RPMI7951 (cell line): ENCODE measurements around the gene SMAD3. TPM values are rescaled to one million over a fixed set of nuclear protein-coding genes. Genes with fewer than 3 reads are reported as not detected.

ENCODE experiments used
- DNase-seq: peaks from one replicate; pipeline ENCODE4 v3.0.0-alpha.2; 2012; ENCODE audit warnings: low read depth
- total RNA-seq: library from RNA; depleted of rRNA; stranded (reverse); fragments of >200 nt; shearing (Covaris generic); gene quantifications from 2 replicates; pipeline ENCODE4 v1.2.3, GENCODE V29; 2014

The SMAD3 gene
- total RNA-seq, 1 experiment from 2014 or later: 19.7 TPM

DNA sequence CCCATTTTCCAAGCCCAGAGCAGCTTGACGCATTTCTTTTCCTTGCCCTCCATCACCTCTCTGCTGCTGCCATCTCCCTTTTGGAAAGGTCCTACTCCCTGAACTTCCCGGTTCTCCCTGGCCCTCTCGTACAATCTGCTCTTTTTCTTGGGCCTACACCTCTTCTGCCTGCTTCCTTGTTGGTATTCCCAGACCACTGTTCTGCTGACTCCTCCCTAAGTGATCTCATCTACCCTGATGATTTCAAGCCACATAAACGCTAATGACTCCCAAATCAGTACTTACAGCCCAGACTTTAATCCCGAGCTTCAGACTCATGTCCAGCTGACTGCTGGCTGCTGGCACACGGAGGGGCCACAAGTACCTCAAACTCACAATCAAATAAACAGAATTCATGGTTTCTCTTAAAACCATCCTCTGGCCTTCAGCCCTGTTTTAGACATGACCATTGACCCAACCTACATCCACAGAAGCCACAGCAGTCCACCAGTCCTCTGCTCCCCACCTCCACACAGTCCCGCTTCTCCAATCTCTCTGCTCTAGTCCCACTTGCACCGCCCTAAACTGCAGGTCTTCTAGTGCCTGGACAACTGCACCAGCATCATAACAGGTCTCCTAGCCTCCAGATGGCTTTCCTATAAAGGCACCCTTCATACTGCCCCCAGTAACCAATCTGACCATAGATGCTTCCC is 131.4 kb downstream of the SMAD3 start:
- peak; percentile 72 for DNase-seq

DNA sequence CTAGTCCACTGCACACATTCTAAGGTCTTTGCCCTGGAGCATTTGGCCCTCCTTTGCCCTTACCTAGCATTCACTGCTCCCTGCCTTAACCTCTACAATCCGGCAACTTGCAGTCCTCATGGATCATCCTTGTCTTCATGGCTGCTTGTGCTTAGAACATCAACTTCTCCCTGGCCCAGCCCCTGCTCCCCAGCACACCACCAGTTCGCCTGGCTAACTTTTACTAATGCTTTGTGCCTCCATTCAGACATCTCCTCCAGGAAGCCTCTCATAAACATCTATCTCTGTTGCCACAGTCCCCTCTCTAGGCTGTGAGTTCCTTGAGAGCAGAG is 131.9 kb downstream of the SMAD3 start:
- no peak for DNase-seq

DNA sequence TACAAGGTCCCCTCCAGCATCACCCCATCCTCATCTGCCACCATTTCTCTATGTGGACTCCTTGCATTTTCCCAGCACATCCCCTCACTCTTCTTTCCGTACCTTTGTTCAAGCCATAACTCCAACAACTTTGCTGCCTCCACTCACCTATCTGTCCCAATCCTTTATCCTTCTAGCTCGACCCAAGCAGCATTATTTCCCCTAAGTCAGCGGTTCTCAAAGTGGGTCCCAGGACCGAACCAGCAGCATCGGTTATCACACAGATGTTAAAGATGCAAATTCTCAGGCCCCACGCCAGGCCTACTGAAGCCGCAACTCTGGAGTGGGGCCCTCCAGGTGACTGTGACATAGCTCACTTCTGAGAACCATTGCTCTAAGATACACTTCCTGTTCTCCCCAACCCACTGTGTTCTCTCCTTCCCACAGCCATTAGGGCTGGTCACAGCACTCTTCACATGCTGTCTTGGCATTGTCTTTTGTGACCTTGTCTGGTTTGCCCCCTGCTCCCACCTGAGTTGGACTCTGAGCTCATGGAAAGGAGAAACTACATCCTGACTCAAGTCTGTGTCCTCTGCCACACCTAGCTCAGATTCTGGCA is 132.9 kb downstream of the SMAD3 start:
- no peak for DNase-seq

DNA sequence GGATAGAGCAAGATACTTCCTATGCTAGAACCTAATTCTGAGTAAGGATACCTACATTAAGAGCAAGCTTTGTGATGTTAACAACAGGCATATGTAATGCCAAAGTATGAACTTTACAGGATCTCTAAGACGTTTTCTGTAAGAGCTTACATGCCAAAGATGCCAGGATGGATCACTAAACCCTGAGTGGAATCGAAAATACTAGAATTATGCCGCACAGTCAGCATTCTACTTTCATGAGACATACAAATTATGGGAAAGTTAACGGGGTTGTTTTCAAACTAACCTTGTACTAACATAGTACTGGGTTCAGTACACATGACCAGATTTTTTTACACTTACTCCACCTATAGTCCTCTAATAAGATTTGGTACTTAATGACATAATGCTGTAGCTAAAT is 134.0 kb downstream of the SMAD3 start:
- no peak for DNase-seq

DNA sequence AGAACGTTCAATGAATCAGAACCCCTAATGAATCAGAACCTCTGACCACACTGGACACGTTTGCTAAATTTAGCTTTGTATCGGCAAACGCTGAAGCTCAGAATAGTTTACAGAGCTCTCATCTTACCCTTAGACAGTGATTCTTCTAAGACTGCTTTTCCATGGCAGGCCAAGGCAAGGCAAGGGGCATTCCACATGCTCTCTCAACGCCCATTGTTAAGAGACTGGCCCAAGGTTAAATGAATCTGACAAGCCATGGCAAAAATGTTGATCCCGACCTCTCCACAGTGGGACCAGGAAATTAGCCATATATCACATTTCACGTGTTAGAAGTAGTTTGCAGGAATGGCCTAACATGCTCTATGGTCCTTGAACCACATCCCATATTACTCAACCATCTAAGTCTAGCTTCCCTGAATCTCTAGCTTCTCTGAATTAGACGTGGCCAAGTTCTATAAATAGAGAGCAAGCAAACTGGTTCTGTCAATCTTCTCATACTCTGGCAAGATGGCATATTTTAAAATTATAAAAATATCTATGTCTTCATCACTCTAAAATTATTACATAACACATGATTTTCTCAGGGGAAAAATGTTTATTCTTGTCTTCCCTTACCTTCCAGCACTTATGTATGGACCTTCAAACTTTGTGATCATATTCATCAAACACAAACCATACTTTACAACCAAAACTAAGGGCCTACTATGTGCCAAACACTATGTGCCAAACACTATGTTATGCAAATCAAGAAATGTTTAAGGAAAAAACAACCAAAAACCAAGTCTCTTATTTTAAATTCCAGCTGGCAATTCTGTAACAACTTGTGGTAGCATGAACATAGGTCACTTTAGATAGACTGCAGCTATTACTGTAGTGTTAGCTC is 134.7 kb downstream of the SMAD3 start:
- DNase-seq: peak; percentile 76

DNA sequence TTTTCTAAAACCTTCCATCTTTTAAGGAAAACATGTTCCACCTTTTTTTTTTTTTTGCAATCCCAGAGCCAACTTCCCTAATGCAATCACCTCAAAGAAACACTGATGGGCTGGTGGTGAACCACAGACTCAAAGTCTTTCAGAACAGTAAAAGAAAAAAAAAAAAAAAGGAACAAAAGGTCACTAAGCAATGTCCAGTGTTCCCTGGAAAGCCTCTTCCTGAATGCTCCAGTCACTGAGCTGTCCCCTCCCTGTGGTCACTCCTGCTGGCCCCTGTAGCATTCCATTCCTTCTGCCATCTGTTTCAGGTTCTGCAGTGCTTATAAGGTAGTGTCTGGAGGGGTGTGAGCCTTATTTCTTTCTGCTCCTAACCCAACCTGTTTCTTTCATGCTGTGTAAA is 135.7 kb downstream of the SMAD3 start:
- DNase-seq: peak; percentile 86

DNA sequence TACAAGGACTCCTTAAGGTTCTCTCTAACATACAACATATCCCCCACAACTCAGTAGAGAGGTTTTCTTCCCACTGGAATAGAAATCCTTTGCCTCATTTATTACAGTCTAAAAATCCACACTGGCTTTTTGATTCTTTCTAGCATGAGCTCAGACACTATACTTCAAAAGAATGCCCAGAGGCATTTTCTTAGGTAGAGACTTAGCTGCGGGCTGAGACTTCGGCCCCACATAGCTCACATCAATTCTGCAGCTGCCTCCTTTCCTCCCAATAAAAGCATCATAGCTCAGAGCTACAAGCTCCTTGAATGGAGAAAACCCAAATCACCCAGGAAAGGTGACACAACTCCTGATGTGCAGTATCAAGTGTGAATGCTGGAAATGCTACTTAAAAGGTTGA is 136.7 kb downstream of the SMAD3 start:
- DNase-seq: no peak

DNA sequence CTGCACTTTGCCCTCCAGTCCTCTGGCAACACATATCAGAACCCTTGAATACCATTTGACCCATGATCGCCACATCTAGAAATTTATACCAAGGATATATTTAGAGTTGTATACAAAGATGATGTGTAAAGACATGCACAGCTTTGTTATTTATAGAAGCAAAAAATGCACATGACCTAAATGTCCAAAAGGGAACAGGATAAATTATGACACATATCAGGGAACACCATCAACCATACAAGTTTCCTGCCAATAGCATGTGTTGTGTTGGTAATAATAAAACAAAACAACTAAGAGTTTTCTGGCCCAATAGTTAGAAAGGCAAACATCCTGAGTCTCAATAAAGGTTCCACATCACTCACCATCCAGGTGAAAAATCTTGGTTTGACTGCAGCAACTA is 137.6 kb downstream of the SMAD3 start:
- no peak for DNase-seq

DNA sequence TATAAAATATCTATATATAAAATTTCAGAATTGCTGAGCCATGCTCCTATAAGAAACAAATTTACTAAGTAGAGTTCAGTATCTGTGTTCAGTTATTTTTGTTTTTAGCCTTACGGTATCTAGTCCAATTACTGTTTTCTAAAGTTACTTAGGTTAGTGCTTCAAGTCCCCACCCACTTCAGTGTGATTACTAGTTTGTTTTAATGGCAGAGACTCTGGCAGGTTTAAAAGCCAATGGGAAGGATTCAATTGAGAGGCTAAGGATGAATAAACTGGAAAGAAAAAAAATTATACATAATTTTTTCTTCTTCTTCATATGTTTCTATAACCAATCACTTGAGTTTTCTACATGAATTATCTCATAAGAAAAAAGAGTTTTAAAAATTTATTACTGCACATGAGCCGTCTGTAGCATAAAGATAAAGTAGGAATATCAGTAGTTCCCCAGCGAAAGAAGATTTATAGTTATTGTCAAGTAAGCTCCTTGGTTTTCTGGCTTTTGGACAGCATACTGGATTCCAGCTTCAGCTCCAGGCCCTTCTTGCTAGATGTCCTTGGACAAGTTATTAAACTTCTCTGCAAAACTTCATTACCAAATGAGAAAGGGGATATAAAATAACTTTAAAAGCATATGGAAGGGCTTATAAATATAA is 142.3 kb downstream of the SMAD3 start:
- DNase-seq: no peak

DNA sequence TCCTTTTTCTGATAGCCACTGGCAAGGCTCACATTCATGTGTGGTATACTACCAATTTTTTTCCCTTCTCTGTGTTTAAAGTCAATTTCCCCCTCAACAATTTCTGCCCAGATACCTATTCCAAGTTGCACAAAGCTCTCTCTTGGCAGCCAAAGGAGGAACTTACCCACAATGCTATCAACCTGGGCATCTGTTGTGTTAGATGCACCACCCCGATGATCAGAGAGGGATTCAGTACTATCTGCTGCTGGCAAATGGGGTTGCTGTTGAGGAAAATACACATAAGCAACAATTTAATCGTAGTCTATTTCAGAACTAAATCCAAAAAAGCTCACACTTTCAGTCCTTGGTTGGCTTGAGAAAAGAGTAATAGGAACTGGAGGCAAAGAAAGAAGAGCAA is 143.0 kb downstream of the SMAD3 start:
- no peak for DNase-seq

DNA sequence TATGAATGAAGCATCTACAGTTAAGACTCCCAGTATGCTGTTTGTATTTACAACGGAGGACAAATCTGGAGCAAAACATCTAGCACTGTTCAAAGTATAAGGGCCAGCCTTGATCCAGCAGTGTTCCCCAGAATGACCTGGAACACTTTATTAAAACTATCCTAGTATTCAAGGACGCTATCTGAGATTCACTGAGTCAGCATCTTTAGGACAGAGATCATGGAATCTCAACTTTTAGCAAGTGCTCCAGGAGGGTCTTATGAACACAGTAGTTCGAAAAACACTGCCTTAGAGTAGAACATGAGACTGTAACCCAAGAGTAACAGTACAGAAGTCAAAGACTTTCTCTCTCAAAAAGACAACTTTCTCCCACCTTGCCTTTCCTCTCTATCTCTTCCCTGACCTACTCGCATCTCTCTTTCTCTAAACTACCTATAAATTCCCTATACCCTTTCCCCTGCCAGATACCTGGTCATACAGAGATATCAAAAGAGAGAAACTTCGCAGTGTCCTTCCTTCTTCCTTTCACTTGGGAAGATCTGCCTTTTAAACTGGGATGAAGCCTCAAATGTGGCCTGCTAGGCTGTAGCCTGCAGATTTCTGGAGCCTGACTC is 145.3 kb downstream of the SMAD3 start:
- DNase-seq: no peak

DNA sequence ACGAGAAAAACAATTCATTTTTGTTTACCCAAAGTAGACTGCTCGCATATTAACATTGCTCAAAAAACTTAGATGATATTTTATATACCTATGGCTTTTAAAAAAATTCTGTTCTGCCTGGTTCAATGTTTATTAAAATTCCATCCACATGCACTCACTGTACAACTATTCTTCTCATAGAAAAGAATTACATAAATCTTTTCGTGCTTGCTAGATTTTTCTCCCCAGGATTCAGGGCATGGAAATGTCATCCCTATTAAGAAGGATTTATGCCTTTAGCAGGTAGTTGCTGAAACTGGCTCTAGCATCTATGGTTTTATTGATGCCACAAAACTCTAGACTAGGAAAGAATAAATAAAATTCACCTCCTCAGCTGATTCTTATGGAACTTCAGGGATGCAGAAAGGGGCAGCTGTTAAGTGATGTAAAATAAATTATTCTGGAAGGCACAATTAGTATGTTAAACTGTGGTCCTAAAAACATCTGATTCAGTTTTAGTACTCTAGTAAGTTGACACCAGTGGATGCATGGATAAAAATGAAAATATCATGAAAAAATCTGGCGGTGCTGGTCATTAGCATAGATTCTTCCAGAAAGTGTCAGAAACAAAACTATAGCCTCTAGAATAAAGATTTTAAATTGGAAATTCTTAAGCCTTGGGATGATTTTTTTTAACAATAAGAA is 147.4 kb downstream of the SMAD3 start:
- DNase-seq: no peak

DNA sequence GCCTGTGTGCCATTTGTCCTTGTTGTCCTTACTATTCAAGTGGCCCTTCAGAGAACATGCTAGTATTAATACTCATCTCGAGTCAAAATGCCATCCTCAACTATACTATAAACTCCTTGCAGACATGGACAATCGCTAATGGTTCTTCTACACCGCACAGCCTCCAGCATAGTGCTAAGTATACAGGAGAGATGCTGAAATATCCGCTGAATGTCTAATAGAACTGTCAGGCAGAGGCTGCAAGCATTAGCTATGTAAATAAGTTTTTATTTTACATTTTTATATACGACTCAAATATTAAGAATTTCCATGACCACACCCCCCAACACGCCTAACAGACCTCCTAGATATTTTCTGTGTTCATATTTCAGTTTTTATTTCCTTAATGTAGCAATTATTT is 149.7 kb downstream of the SMAD3 start:
- DNase-seq: no peak

DNA sequence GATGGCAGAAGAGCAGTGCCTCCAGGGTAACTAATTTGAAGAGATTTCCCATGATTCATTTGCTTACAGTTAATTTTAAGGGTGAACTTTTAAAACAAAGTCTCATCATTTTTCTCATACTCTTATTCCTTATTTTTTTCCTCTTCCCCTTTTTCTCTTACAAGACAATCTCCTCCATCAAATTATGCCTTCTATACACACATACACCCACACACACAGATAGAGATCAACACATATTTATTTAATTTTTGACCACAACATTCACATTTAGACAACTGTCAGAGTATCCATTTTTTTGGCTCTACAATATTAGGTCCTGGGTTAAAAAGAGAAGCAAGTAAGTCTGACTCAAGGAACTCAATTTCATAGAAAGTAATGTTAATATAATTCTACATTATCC is 151.5 kb downstream of the SMAD3 start:
- DNase-seq: no peak

DNA sequence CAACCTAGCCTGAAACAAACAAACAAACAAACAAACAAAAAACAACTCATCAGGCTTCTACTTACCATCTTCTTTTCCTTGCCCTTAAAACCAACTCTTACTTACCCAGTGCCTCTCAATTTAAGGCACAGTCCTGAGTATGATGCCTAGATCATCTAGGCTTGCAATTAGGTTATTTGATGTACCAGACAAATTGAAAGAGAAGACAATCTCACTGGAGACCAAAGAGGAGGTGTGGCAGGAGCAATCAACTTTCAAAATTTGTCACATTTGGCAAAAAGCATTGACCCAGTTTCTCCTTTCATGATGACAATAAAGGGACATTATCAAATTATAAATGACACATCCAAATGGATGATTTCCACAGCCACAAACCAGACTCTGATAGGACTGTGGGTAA is 153.0 kb downstream of the SMAD3 start:
- no peak for DNase-seq

DNA sequence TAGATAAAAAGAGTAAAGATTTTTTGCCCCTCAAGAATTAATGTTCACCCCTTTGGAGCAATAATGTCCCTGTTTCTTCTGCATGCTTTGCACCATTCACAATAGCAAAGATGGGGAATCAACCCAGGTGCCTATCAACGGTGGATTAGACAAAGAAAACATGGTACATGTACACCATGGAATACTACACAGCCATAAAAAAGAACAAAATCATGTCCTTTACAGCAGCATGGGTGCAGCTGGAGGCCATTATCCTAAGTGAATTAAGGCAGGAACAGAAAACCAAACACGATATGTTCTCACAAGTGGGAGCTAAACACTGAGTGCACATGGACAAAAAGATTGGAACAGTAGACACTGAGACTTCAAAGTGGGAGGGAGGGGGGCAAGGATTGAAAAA is 153.9 kb downstream of the SMAD3 start:
- no peak for DNase-seq

DNA sequence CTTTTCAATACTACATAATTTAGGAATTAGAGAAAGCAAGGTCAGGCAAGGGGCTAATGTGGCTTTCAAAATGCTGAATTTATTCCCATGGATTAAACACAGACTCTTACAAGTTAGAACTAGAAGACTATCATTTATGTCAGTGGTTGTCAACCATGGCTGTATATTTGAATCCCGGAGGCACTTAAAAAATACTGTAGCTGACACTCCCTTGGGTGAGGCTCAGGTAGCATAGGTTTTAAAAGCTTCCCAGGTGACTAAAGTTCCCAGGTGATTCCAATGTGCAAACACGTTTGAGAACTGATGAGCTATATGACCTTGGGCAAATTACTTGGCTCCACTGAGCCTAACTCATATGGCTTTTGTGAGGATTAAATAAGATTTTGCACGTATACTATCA is 159.5 kb downstream of the SMAD3 start:
- no peak for DNase-seq

DNA sequence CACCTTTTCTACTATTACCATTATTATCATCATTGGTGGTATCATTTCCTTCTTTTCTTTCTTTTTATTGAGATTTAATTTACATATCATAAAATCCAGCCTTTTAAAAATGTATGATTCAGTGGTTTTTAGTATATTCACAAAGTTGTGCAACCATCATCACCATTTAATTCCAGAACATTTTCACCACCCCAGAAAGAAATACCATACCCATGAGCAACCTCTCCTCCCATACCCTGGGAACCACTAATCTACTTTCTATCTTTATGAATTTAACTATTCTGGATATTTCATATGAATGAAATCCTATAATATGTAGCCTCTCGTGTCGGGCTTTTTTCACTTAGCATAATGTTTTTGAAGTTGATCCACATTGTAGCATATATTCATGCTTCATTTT is 159.9 kb downstream of the SMAD3 start:
- DNase-seq: no peak

DNA sequence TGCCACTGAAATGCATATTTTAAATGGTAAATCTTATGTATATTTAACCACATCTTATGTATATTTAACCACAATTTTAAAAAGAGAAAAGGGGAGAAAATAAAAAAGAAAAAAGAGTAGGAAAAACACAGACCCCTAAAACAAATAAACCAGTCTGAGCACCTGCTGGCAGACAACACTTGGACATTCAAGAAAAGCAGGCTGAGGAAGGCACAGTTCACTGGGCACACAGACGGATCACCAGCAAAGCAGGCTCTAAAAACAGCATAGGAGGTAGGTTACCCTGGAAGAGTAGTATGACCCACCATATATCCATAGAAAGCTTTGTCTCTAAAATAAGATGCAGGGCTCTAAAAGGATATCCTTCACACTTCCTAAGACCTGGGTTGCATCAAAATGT is 162.0 kb downstream of the SMAD3 start:
- no peak for DNase-seq

DNA sequence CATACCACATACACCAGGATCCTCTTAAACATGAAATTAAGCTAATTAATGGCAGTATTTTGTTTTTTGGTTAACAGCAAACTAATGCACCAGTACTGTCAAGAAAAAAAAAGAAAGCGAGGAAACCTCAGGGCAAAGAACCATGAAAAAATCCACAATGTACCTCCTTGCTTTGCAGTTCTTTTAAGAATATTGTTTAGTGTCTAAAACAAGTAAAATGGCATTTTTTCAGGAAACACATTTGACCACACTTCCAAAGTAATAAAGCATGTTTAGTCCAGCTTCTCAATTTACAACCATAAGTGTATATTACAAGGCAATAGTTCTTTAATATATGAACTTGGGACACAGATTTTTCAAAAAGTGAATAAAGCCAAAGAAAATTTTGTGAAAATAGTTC is 162.4 kb downstream of the SMAD3 start:
- no peak for DNase-seq

DNA sequence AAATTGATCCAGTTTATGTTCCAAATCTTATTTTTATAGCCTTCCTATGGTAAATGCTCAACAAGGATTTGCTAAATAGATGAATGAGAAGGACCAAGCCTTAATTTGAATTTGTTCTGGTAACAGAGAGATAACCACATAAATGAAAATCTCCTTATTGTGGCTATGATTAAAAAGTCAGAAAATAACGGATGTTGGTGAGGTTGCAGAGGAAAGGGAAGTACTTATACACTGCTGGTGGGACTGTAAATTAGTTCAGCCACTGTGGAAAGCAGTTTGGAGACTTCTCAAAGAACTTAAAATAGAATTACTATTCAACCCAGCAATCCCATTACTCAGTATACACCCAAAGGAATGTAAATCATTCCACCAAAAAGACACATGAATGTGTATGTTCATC is 162.9 kb downstream of the SMAD3 start:
- DNase-seq: no peak

DNA sequence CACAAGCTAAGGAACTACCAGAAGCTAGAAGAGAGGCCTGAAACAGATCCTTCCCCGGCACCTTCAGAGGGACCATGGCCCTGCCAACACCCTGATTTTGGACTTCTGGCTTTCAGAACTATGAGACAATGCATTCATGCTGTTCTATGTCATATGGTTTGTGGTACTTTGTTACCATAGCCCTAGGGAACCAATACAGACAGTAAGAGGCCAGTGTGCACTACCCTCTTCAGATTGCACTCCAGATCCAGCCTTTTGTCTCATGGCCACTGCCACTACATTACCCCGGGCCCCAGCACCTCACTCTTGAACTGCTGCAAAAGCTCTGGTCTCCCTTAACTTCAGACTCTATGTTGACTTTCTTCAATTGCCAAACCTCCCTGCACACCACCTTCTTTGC is 165.1 kb downstream of the SMAD3 start:
- no peak for DNase-seq
